PC-9 (cell line): ENCODE measurements around the gene BMP4. TPM values are rescaled to one million over a fixed set of nuclear protein-coding genes. Genes with fewer than 3 reads are reported as not detected.

Experiments
- BruUV-seq: library from RNA; stranded (reverse); fragments of 400-500 nt; replicated peaks from 2 replicates; lab custom pipeline; 2021; lab: Mats Ljungman, UMichigan
- CTCF ChIA-PET: fragments of 300-600 bp; sonication (Branson Sonifier 250); formaldehyde crosslinking; loops from one replicate; lab custom pipeline; 2022; ENCODE audit warnings: antibody characterized with exemption; lab: Charles Lee
- POLR2A ChIA-PET: fragments of 300-600 bp; sonication (Branson Sonifier 250); formaldehyde crosslinking; loops from one replicate; lab custom pipeline; 2022; ENCODE audit warnings: antibody characterized with exemption; ENCODE audit not compliant: unreplicated experiment; lab: Charles Lee
- DNase-seq, 2 experiments: peaks; one replicate each; pipeline versions ENCODE4 v3.0.0 to v3.0.0-alpha.2; 2015 to 2022; ENCODE audit warnings: mixed read lengths in 1 of 2
- H2AFZ ChIP-seq: fragments of 200-600 bp; sonication (generic); 2 replicates; pipeline ENCODE4 v1.8.1; 2017; ENCODE audit warnings: antibody characterized with exemption
- H3F3A ChIP-seq: fragments of 200-600 bp; sonication (generic); 2 replicates; pipeline ENCODE4 v1.8.1; 2017; ENCODE audit warnings: antibody characterized with exemption, mild to moderate bottlenecking, low read depth; ENCODE audit not compliant: insufficient read depth
- H3K27ac ChIP-seq: fragments of 200-600 bp; sonication (generic); 2 replicates; pipeline ENCODE4 v1.6.1; 2016; ENCODE audit warnings: mixed run types
- H3K27me3 ChIP-seq: fragments of 200-600 bp; sonication (generic); 2 replicates; pipeline ENCODE4 v1.6.1; 2016; ENCODE audit warnings: low read depth, mixed run types; ENCODE audit not compliant: insufficient read depth
- H3K36me3 ChIP-seq: fragments of 200-600 bp; sonication (generic); 2 replicates; pipeline ENCODE4 v1.6.1; 2016; ENCODE audit warnings: low read depth, mixed run types
- H3K4me1 ChIP-seq: fragments of 200-600 bp; sonication (generic); replicated peaks from 2 replicates; pipeline ENCODE4 v1.6.1; 2016; ENCODE audit warnings: mixed run types; ENCODE audit not compliant: insufficient read depth
- H3K4me2 ChIP-seq: fragments of 200-600 bp; sonication (generic); 2 replicates; pipeline ENCODE4 v1.6.1; 2017; ENCODE audit warnings: mixed run types
- H3K4me3 ChIP-seq: fragments of 200-600 bp; sonication (generic); 2 replicates; pipeline ENCODE4 v1.6.1; 2016; ENCODE audit warnings: mixed run types
- H3K79me2 ChIP-seq: fragments of 200-600 bp; sonication (generic); 2 replicates; pipeline ENCODE4 v1.6.1; 2017; ENCODE audit warnings: low read depth, mixed run types
- H3K9me2 ChIP-seq: fragments of 200-600 bp; sonication (generic); 2 replicates; pipeline ENCODE4 v1.8.1; 2017; ENCODE audit warnings: mild to moderate bottlenecking; ENCODE audit not compliant: insufficient read depth
- H3K9me3 ChIP-seq: fragments of 200-600 bp; sonication (generic); 2 replicates; pipeline ENCODE4 v1.8.1; 2016; ENCODE audit warnings: low read depth; ENCODE audit not compliant: insufficient read depth
- H4K20me1 ChIP-seq: fragments of 200-600 bp; sonication (generic); 2 replicates; pipeline ENCODE4 v1.8.1; 2017; ENCODE audit not compliant: insufficient read depth
- CTCF ChIP-seq: fragments of 200-600 bp; sonication (generic); conservative IDR thresholded peaks from 2 replicates; pipeline ENCODE4 v1.6.1; 2017; ENCODE audit warnings: mixed run types, antibody characterized with exemption, mild to moderate bottlenecking, moderate library complexity
- EZH2 ChIP-seq: fragments of 200-600 bp; sonication (generic); IDR thresholded peaks from 2 replicates; pipeline ENCODE4 v1.8.0; 2017; ENCODE audit warnings: antibody characterized with exemption, low read depth
- intact Hi-C: fragments of 100-400 bp; cut with micrococcal nuclease; formaldehyde crosslinking; loops from one replicate; pipeline ENCODE4 v1.10.0; 2022; ENCODE audit not compliant: unreplicated experiment
- microRNA-seq: library from miRNA; unstranded; fragments of <30 nt; microRNA quantifications from one replicate; pipeline ENCODE4 v1.2.0, GENCODE V29; 2021; ENCODE audit warnings: borderline number of aligned reads, borderline replicate concordance
- total RNA-seq: library from RNA; stranded (reverse); gene quantifications from 2 replicates; pipeline ENCODE4 v1.2.3, GENCODE V29; 2021

The BMP4 gene
- total RNA-seq, 1 experiment from 2014 or later: 63.5 TPM

GRCh38 chr14:53900499-53900898 is 56.1 kb downstream of the BMP4 start:
- no TSS peak for BruUV-seq
- POLR2A ChIA-PET: no interaction called here
- H2AFZ ChIP-seq: no peak overlapping the region

More at GRCh38 chr14:53900499-53900898, 56.1 kb downstream of the BMP4 start:
- Histone ChIP-seq H3K27ac (no peak overlapping the region), H3K9me2 (no peaks in the 10 kb centered on the region), H3K79me2 (no peaks in the 10 kb centered on the region), H4K20me1 (no peaks in the 10 kb centered on the region), H3K4me1 (no peaks in the 10 kb centered on the region), H3K4me3 (no peak overlapping the region), H3F3A (no peaks in the 10 kb centered on the region), H3K36me3 (no peaks in the 10 kb centered on the region), H3K27me3 (no peaks in the 10 kb centered on the region), H3K4me2 (no peak overlapping the region), H3K9me3 (peaks cover under 1% of the 10 kb centered on the region; the same call in 1 of the 2 replicates)
- TF ChIP-seq CTCF (no peak), EZH2 (no peak)
- DNase-seq: no peak
- intact Hi-C loops: no loop called here
- CTCF ChIA-PET: no interaction called here

Small RNA genes within 50 kb of the gene (microRNA-seq; reads per million reads assigned to microRNA genes)
- 10.8 reads per million, percentile 19 among the genes with 10 or more reads in this experiment for gene MIR5580
